Vagina (tissue), 2 donors: ENCODE results near the gene GOLGA5. TPM values are rescaled to one million over a fixed set of nuclear protein-coding genes. Genes with fewer than 3 reads are reported as not detected.
A peak's percentile ranks its signal among the peaks of the same experiment; 100 is the strongest.

Experiments used
- DNase-seq, 2 donors: peaks; one replicate each; pipeline ENCODE4 v3.0.0-alpha.2; 2017; ENCODE audit errors: extremely low spot score in 2 of 2
- H3K27ac ChIP-seq: fragments of 200-600 bp; sonication (generic); one replicate; pipeline ENCODE4 v1.5.1; 2019
- H3K27me3 ChIP-seq: fragments of 200-600 bp; sonication (generic); one replicate; pipeline ENCODE4 v1.5.1; 2019
- H3K36me3 ChIP-seq, 2 donors: fragments of 200-600 bp; sonication (generic); one replicate each; pipeline ENCODE4 v1.5.1; 2017 to 2019
- H3K4me1 ChIP-seq: fragments of 200-600 bp; sonication (generic); one replicate; pipeline ENCODE4 v1.5.1; 2019
- H3K4me3 ChIP-seq, 2 donors: fragments of 200-600 bp; sonication (generic); 1 replicate in 1 of 2; 2 replicates in 1 of 2; pipeline ENCODE4 v1.5.1; 2016 to 2019
- H3K9me3 ChIP-seq: fragments of 200-600 bp; sonication (generic); one replicate; pipeline ENCODE4 v1.5.1; 2019
- CTCF ChIP-seq, 3 experiments: fragments of 450-650 bp in 2 of 3; fragments of 200-600 bp in 1 of 3; sonication (generic) in 1 of 3; IDR thresholded peaks; one replicate each; pipeline ENCODE4 v1.5.1; 2017 to 2019; ENCODE audit warnings: antibody characterized with exemption in 3 of 3, mild to moderate bottlenecking in 2 of 3, moderate library complexity in 2 of 3
- POLR2A ChIP-seq, 2 donors: fragments of 450-650 bp; IDR thresholded peaks; one replicate each; pipeline ENCODE4 v1.6.1; 2017; ENCODE audit warnings: antibody characterized with exemption in 2 of 2, mild to moderate bottlenecking in 2 of 2, moderate library complexity in 2 of 2
- POLR2AphosphoS5 ChIP-seq, 2 donors: sonication (generic); formaldehyde crosslinking; IDR thresholded peaks; one replicate each; pipeline ENCODE4 v1.9.0; 2017; ENCODE audit warnings: antibody characterized with exemption in 2 of 2, mild to moderate bottlenecking in 2 of 2, low read depth in 1 of 2; ENCODE audit not compliant: insufficient read depth in 1 of 2
- intact Hi-C: fragments of 100-400 bp; cut with DNase I; formaldehyde crosslinking; loops from one replicate; pipeline ENCODE4 v1.15.1; 2023
- total RNA-seq: library from RNA; depleted of rRNA; stranded (reverse); fragments of >200 nt; gene quantifications from one replicate; pipeline ENCODE4 v1.2.3, GENCODE V29; 2016

Gene GOLGA5
- total RNA-seq, 1 donor from 2014 or later: 30.0 TPM

DNA sequence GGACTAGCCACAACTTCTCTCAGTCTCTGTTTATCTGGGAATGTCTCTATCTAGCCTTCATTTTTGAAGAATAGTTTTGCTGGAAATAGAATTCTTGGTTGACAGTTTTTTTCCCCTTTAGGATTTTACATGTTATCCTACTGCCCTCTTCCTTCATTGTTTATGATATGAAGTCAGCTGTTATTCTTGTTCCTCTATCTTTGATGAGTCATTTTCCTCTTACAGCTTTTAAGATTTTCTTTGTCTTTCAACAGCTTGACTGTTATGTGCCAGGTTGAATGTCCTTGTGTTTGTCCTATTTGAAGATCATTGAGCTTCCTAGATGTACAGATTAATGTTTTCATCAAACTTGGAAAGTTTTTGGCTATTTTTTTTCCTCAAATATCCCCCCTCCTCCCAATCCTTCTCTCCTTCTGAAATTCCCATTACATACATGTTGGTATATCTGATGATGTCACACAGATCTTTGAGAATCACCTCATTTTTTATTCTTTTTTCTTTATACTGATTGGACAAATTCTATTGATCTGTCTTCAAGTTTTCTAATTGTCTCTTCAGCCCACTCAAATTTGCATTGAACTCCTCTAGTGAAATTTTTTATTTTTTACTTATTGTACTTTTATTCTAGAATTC, 4.5 kb upstream of the GOLGA5 start:
- TF ChIP-seq CTCF (IDR thresholded peaks at IDR 0.05) (no peak), POLR2A (IDR thresholded peaks at IDR 0.05) (no peak), POLR2AphosphoS5 (IDR thresholded peaks at IDR 0.05; ENCODE audit: insufficient read depth in 1 of 2, low read depth in 1 of 2) (no peak)
- no peak overlapping the region for H3K4me3 ChIP-seq
- intact Hi-C loops: loop anchor here (5.0 to 10.0 kb wide), 3 partner anchors 42 to 105 kb away; partner anchors contain the start of gene LGMN
- H3K36me3 ChIP-seq: no peaks in the 10 kb centered on the region
- peaks cover 10% of the 10 kb centered on the region for H3K4me1 ChIP-seq
- no peak overlapping the region for H3K27ac ChIP-seq
- H3K9me3 ChIP-seq: no peaks in the 10 kb centered on the region
- DNase-seq: no peak
- no peaks in the 10 kb centered on the region for H3K27me3 ChIP-seq

- Histone ChIP-seq H3K27ac (peak overlapping the region; percentile 67), H3K4me3 (peak overlapping the region in 1 of 2 donors; percentile 92), H3K9me3 (no peaks in the 10 kb centered on the region), H3K27me3 (no peaks in the 10 kb centered on the region), H3K36me3 (peaks cover 0 to 6% of the 10 kb centered on the region in 2 donors), H3K4me1 (peaks cover 26% of the 10 kb centered on the region)
- DNase-seq: no peak
- intact Hi-C loops: loop anchor here (5.0 kb wide), 1 partner anchor 46 kb away; the partner anchor contains the start of gene LGMN
- TF ChIP-seq POLR2AphosphoS5 (IDR thresholded peaks at IDR 0.05; ENCODE audit: insufficient read depth in 1 of 2, low read depth in 1 of 2) (no peak), CTCF (IDR thresholded peaks at IDR 0.05) (no peak), POLR2A (IDR thresholded peaks at IDR 0.05) (no peak)
These were observed 1.2 kb upstream of the GOLGA5 start for GRCh38 chr14:92792885-92793284.

DNA sequence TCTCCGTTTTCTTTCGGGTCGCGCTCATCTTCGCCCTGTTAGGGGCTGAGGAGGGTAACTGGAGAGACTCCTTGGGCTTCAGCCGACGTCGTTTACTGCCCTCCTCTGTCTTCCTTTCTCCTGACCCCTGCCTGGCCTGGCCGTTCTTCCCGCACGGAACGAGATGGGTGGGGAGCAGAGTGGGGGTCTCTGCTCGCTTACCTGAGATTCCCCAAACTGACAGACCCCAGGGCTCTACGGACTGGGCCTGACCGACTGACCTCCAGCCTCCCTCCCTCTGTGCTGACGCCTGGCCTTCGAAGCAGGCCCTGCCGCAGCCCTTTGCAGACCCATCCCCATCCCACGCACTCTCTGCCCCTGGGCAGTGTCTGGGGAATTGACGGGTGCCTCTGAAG, 439 bp downstream of the GOLGA5 start:
- DNase-seq: peak in 1 of 2 donors; percentile 91
- no peaks in the 10 kb centered on the region for H3K9me3 ChIP-seq
- no peak for TF ChIP-seq POLR2A (IDR thresholded peaks at IDR 0.05)
- no peak for TF ChIP-seq POLR2AphosphoS5 (IDR thresholded peaks at IDR 0.05; ENCODE audit: insufficient read depth in 1 of 2, low read depth in 1 of 2)
- TF ChIP-seq CTCF (IDR thresholded peaks at IDR 0.05): no peak
- H3K27me3 ChIP-seq: no peaks in the 10 kb centered on the region
- H3K36me3 ChIP-seq: peaks cover 0 to 14% of the 10 kb centered on the region in 2 donors
- peaks cover 26% of the 10 kb centered on the region for H3K4me1 ChIP-seq
- H3K4me3 ChIP-seq: peak overlapping the region; percentile 89 to 92
- H3K27ac ChIP-seq: peak overlapping the region; percentile 84
- intact Hi-C loops: loop anchor here (5.0 kb wide), 1 partner anchor 47 kb away; the partner anchor contains the start of gene LGMN

DNA sequence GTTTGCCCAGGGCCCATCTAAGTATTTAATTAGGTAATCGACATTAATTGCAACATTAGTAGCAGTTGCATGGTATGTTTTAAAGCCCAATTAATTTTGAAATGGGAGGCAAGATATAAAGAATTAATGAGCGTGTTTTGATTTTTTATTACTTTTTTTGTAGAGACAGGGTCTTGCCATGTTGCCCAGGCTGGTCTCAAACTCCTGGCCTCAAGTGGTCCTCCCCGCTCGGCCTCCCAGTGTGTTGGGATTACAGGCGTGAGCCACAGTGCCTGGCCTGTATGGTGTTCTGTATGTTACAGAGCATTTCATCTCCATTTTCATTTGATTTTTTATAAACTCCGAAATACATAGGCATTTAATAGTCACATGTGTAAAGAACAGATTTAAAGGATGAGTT, 856 bp downstream of the GOLGA5 start:
- DNase-seq: no peak
- Histone ChIP-seq H3K4me3 (peak overlapping the region; percentile 89 to 92), H3K4me1 (peaks cover 29% of the 10 kb centered on the region), H3K9me3 (no peaks in the 10 kb centered on the region), H3K27me3 (no peaks in the 10 kb centered on the region), H3K36me3 (peaks cover 0 to 14% of the 10 kb centered on the region in 2 donors), H3K27ac (peak overlapping the region; percentile 84)
- intact Hi-C loops: loop anchor here (5.0 kb wide), 1 partner anchor 48 kb away; the partner anchor contains the start of gene LGMN
- TF ChIP-seq POLR2AphosphoS5 (IDR thresholded peaks at IDR 0.05; ENCODE audit: insufficient read depth in 1 of 2, low read depth in 1 of 2) (no peak), POLR2A (IDR thresholded peaks at IDR 0.05) (no peak), CTCF (IDR thresholded peaks at IDR 0.05) (no peak)
